HG03521 (cell line): ENCODE measurements around the gene ARVCF.
"Not testable (repeated sequence)": the region's sequence is repeated elsewhere in the genome, so short reads cannot be mapped to it uniquely, and the experiment has no call there.

Source experiments
- ATAC-seq: cut with Tn5 transposase; IDR thresholded peaks from one replicate; pipeline ENCODE4 v1.9.1; 2021; ENCODE audit warnings: mild to moderate bottlenecking, moderate library complexity; ENCODE audit not compliant: unreplicated experiment

Gene ARVCF

DNA sequence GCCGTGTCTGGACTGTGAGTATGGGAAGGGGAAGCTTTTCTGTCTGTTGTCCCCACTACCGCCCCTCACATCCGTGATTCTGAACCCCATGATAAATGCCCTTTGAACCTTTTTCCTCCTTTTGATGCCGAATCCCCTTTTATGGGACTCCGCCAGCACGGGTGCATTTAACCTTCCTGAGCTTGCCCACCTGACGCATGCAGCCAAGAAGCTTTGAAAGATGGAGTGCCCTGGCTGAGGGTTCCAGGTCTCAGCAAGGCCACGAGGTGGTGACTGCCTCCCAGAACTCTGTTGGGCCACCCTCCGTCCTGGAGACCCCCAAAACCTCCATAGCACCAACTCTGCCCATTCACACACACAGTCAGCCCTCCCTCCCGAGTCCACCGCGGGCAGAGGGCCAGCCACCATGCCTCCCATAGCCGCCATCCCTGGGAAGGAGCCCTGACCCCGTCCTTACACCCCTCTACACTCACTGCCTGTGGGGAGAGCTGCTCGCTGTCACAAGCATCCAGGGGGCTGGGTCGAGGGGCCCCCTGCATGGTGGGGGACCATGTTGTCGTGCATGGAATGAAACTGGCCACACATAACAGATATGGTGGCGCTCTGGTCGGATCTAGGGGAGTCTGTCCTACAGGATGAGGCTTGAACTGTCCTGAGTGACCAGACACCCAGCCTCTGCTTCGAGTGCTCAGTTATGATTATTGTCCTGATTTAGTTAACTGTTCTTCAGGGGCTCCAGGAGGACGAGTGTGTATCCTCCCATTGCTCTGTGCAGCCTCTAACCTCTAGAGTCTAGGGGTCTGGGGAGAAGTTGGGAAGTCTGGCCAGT, 75.9 kb downstream of the ARVCF start:
- no peak for ATAC-seq

DNA sequence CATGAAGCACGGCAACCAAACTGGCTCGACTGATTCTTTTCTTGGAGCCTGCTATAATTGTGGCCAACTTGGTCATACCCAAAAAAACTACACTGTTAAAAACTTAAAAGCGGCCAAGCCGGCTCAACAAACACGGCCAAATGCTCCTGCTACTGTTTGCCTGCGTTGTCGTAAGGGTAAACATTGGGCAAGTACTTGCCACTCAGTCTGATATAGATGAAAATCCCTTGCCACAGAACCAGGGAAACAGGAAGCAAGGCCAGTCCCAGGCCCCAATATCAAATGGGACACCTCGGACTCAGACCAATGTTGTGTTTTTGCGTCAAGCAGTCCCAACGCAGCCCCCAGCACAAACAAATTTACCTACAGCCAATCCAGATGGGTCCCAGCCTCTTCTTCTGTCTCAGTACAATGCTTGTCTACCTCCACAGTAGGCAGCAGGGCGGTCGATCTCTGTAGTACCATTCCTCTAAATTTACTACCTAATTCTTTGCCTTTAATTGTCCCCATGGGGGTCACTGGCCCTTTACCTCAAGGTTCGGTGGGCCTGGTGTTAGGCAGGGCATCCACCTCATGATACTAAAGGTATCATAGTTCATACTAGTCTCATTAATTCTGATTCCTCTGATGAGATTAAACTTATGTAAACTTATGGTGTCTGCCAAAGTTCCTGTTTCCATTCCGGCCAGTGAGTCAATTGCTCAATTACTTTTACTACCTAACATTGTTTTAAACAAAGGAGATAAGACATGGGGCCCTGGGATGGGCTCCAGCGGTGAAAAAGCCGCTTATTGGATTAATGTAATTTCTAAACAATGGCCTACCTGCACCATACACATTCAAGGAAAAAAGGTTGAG, 78.8 kb downstream of the ARVCF start:
- ATAC-seq, result no peak

DNA sequence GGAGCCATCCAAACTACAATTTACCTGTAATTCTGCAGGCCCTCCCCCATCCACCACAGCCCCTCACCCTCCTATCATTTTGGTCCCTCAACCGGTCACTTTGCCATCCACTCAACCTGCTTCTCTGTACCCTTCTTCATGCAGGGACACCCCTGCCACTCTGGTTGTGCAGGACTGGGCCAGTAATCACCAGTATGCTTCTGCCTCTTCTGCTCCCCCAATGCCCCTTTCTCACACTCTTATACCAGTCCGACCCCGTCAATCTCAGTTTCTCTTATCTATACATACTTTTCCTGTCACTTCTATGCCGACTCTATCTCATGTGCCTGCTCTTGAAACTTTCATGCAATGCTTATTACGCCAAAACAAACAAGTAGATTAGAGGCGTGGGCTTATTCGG, 80.1 kb downstream of the ARVCF start:
- no peak for ATAC-seq

DNA sequence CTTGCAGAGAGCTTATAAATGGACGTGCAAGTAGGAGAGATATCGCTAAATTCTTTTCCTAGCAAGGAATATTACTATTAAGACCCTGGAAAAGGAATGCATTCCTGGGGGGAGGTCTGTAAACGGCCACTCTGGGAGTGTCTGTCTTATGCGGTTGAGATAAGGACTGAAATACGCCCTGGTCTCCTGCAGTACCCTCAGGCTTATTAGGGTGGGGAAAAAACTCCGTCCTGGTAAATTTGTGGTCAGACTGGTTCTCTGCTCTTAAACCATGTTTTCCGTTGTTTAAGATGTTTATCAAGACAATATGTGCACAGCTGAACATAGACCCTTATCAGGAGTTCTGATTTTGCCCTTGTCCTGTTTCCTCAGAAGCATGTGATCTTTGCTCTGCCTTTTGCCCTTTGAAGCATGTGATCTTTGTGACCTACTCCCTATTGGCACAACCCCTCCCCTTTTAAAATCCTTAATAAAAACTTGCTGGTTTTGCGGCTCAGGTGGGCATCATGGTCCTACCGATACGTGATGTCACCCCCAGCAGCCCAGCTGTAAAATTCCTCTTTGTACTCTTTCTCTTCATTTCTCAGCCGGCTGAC, 81.4 kb downstream of the ARVCF start:
- not testable (repeated sequence) for ATAC-seq

DNA sequence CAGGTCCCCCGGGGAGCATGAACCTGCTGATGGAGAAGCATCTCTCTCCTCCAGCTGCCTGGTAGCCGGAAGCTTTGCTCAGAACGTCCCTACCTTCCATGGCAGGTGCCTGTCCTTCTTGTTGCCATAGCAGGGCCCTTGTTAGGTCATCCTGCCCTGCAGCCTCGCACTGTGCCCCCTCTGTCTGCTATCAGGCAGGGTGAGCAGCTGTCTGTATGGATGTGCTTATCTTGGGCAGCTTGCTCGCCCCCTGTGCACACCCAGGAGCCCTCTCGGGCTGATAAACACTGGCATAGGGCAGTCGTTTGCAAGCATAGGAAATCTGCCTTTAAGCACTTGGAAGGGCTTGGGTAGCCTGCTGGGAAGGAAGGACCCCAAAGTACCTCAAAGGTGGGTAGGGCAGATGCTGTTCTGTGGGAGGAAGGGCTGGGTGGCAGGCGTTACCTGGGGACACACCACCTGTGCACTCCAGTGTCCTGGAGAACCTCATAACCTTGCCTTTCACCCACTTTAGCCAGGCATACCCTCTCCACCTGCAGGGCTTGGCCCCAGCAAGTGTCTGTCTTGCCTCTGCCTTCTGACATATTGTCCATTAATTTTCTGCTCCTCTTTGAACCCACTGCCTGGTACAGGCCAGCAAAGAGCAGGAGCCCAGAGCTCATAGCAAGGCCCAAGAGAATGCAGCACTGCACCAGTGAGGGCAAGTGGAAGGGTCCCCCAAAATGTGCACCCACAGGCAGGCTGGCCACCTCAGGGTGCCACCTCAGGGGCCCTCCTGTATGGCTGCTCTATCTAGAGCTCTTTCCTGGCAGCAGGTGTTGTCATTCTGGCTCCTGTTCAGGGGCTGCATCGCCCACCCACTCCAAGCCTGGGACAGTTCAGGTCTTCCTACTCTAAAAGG, 83.0 kb downstream of the ARVCF start:
- ATAC-seq, result no peak

DNA sequence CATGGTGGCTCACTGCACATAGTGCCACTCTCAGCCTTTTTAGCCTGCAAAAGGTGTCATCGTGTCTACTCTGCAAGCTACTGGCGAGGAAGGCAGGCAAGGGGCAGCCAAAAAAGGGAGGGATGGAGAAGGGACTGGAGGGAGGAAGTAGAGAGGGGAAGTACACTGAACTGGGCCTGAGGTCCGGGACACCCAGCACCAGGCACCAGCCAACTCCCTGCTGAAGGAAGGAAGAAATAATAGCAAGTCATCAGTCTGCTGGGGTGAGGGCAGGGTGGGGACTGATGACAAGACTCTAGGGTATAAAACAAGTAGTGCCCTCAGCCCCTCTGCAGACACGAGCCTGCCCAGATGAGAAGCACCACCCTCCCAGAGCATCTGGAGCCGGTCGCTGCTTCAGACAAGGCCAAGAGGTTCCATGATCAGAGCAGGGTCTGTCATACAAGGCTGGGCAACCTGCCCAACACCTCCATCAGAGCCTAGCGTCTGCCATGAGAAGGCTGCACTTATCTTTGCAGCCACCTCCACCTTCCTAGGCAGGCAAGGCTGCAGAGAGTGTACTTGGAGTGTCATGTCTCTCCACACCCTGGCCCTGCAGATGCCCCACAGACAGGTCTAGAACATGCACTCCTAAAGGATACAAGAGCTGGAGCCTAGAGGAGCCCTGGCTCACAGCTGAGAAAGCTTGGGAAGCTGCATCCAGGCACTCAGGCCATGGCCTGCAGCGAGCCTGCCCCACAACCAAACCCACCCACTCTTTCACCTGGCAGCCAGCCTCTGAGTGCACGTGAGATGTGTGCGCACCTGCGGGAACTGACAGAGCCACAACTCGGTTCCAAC, 84.0 kb downstream of the ARVCF start:
- ATAC-seq, result no peak

DNA sequence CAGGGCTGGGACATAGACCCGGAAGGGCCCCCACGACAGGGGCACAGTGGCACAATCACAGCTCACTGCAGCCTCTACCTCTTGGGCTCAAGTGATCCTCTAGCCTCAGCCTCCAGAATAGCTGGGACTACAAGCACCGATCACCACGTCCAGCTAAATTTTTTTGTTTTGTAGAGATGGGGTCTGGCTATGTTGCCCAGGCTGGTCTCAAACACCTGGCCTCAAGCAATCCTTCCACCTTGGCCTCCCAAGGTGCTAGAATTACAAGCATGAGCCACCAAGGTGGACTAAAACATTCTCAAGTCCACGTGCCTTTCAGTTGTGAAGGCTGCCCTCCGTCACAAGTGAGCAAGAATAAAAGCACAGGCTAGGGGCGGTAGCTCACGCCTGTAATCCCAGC, 85.1 kb downstream of the ARVCF start:
- no peak for ATAC-seq

DNA sequence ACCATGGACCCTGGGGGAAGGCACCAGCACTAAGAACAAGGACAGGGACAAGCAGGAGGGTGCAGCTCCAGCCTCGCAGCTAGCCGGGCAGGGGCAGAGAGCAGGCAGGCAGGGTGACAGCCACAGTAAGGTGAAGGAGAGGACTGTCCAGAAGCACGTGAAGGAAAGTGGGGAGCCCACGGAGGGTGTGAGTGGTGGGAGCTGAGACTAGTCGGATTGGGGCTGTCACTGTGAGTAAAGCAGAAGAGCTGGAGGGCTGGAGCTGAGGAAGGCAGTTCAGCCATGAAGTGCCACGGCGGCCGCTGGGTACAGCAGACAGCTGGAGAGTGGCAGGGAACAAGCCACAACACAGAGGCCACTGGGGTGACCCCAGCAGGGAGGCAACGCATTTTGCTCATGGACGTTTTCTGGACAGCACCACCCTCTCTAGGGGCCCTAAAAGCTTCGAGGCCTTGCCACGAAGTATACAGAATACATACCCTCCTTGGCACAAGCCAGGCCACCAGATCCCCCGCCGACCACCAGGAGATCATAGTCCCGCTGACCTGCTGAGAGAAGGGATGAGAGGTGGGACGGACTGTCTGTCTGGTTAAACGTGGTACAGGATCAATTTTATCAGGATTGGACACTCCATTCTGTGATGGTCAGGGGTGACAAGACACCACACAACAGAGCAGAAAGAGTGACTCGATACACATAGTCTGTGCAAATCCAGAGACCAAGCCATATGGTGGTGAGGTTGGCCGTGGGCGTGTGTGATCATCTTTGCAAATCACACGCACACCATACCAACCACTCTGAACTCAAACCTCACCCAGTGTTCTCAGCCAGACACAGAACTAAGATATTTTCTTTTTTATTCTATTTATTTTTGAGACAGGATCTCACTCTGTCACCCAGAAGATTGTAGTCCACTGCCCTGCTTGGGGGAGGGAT, 85.8 kb downstream of the ARVCF start:
- ATAC-seq, result no peak

DNA sequence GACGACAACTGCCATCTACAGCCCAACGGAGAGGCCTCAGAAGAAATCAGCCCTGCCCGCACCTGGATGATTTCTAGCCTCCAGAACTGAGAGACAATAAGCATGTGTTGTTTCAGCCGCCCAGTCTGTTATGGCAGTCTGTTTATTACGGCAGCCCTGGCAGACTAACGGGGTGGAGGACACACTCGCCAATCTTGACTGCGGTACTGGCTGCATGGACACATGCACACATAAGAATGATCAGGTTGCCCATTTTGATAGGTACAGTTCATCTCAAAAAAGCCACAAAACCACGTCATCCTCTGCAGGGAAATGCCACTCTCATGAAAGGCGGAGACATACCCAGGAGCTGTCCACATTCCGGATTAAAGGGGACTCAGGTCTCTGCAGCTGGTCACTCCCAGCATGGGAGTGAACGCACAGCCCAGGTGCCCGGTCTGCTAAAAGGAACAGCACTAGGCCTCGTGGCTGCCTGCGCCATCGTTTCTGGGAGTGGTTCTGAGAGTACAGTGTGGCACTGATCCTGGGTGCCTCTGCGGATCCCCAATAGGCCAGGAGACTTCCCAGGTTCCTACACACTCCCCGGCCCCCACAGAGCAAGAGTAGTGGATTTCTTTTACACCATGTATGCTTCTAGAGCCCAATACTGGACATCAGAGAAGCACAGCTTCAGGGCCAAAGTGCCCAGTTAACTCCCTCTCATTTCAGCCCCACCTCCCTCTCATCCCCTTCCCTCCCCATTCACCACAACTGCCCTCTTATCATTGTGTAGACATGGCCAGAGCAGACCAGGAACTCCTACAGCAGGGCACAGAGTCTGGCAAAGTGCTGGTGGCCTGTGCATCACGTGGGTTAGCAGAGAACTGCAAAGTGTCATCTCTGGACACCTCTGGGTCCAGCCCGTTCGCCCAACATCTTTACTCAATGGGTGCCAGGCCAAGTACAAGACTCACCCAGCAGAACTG, 86.8 kb downstream of the ARVCF start:
- ATAC-seq, result no peak

DNA sequence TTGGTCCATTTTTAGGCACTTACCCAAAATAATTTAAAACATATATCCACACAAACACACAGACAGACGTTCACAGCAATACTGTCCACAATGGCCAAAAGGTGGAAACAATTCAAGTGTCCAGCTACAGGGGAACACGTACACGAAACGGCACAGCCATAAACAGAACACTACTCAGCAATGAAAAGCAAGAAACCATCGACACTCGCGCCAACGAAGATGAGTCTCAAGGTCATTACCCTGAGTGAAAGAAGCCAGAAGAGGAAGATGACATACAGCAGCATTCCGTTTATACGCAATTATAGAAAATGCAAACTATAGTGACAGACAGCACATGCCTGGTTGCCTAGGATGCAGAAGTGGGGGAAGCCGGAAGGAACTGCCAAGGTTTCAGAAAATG, 88.4 kb downstream of the ARVCF start:
- no peak for ATAC-seq

DNA sequence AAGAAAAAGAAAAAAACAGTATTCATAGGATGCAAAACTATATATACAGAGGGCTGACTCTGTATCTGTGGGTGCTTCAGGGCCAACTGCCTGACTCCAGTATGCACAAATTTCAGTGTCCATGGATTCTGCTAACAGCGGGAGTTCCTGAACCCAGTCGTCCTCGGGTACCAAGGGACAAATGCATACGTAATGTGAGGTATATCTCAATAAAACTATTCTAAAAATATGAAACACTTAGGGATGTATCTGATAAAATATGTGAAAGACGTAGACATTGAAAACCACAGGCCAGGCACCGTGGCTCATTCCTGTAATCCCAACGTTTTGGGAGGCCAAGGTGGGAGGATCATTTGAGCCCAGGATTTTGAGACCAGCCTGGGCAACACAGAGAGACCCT, 88.9 kb downstream of the ARVCF start:
- ATAC-seq, result no peak

DNA sequence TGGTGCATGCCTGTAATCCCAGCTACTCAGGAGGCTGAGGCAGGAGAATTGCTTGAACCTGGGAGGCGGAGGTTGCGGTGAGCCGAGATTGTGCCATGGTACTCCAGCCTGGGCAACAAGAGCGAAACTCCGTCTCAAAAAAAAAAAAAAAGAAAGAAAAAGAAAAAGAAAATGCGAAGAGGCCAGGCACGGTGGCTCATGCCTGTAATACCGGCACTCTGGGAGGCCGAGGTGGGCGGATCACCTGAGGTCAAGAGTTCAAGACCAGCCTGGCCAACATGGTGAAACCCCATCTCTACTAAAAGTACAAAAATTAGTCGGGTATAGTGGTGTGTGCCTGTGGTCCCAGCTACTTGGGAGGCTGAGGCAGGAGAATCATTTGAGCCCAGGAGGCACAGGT, 90.6 kb downstream of the ARVCF start:
- ATAC-seq, result not testable (repeated sequence)

DNA sequence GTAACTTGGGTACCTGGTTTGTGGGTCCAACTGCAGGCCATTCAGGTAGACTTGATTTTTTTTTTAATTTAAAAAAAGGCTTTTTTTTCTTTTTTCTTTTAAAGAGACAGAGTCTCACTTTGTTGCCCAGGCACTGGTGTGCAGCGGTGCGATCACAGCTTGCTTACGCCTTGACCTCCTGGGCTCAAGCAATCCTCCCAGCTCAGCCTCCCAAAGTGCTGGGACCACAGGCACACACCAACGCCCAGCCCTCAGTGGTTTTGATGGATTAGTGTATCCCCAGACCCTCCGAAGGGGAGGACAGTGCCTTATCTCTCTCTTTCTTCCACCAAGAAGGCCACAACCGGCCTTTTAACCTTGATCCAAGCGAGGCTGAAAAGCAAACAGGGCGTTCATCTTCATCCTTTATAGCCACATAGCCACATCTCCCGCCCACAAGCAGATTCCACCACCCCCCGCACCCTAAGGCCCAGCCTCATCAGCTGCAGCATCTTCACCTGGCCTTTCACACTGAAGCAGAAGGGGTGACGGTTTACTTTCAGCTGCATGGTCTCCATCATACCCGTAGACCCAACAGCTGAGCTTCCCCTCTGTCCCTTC, 92.6 kb downstream of the ARVCF start:
- ATAC-seq, result no peak

DNA sequence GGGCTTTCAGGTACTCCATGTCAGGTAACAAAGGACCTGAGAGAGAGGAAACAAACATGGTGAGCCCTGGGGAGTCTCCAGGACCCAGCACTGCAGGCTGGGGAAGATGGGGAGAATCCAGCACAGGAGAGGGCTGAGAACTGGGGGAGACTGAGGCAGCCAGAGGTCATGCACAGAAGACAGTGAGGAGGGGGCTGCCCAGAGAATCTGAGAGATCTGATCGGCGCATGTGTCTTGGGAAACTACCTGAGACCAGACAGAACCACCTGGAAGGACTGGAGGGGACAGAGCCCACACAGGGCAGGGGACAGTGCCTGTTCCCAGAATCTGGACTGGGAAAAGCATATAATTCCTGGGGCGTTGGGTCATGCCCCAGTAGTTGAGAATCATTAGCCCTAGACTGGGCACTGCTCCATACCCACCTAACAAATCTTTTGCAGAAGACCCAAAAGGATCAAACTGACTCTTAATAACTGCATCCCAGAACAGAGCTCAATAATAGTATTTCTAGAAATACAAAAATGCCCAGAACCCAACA, 95.0 kb downstream of the ARVCF start:
- ATAC-seq, result no peak
